ENCODE measurements around the gene FEM1B. TPM values are rescaled to one million over a fixed set of nuclear protein-coding genes. Genes with fewer than 3 reads are reported as not detected.

The FEM1B gene
- total and polyA plus RNA-seq, 2 of the 8 experiments (the other 6 are each of a cell fraction or from before 2014, with no cell fraction given): 36.1 to 83.8 TPM

GRCh38 chr15:68229386-68230156 is 48.0 kb upstream of the FEM1B start, which contains the start of gene CLN6 (continued):
- TF ChIP-seq CHD7 (IDR thresholded peaks at IDR 0.05; ENCODE audit: insufficient replicate concordance, low read length) (no peak), PHF8 (conservative IDR thresholded peaks at IDR 0.05; ENCODE audit: low read depth, low read length) (peak; percentile 95), TCF12 (IDR thresholded peaks at IDR 0.05; ENCODE audit: low read depth, low read length) (no peak), SP1 (IDR thresholded peaks at IDR 0.05; ENCODE audit: low read depth, low read length) (no peak), NRF1 (IDR thresholded peaks at IDR 0.05; ENCODE audit: low read depth, low read length) (no peak), POU5F1 (IDR thresholded peaks at IDR 0.05; ENCODE audit: low read depth, low read length) (no peak), POLR2A (IDR thresholded peaks at IDR 0.05; ENCODE audit: control extremely low read depth in 1 of 2, low read depth in 2 of 2, low read length in 2 of 2) (peak; percentile 40 to 53; a peak in 2 of 3 replicates), EGR1 (IDR thresholded peaks at IDR 0.05; ENCODE audit: borderline replicate concordance, low read depth, low read length) (no peak)
- TF ChIP-seq, protein P1, sequence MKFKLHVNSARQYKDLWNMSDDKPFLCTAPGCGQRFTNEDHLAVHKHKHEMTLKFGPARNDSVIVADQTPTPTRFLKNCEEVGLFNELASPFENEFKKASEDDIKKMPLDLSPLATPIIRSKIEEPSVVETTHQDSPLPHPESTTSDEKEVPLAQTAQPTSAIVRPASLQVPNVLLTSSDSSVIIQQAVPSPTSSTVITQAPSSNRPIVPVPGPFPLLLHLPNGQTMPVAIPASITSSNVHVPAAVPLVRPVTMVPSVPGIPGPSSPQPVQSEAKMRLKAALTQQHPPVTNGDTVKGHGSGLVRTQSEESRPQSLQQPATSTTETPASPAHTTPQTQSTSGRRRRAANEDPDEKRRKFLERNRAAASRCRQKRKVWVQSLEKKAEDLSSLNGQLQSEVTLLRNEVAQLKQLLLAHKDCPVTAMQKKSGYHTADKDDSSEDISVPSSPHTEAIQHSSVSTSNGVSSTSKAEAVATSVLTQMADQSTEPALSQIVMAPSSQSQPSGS (IDR thresholded peaks at IDR 0.05; ENCODE audit: low read length): no peak

All from H1 (cell line).